Head of caudate nucleus (tissue), 42 donors: ENCODE results near the gene SPACDR.
"Not testable (repeated sequence)": the region's sequence is repeated elsewhere in the genome, so short reads cannot be mapped to it uniquely, and the experiment has no call there.

ENCODE experiments used
- DNase-seq, 42 donors: peaks; one replicate each; pipeline versions ENCODE4 v3.0.0 to v3.0.0-alpha.2; 2020 to 2021; ENCODE audit warnings: mixed read lengths in 7 of 42
- intact Hi-C: fragments of 100-400 bp; cut with DNase I; formaldehyde crosslinking; loops from one replicate; pipeline ENCODE4 v1.15.0; 2022

Gene SPACDR

DNA sequence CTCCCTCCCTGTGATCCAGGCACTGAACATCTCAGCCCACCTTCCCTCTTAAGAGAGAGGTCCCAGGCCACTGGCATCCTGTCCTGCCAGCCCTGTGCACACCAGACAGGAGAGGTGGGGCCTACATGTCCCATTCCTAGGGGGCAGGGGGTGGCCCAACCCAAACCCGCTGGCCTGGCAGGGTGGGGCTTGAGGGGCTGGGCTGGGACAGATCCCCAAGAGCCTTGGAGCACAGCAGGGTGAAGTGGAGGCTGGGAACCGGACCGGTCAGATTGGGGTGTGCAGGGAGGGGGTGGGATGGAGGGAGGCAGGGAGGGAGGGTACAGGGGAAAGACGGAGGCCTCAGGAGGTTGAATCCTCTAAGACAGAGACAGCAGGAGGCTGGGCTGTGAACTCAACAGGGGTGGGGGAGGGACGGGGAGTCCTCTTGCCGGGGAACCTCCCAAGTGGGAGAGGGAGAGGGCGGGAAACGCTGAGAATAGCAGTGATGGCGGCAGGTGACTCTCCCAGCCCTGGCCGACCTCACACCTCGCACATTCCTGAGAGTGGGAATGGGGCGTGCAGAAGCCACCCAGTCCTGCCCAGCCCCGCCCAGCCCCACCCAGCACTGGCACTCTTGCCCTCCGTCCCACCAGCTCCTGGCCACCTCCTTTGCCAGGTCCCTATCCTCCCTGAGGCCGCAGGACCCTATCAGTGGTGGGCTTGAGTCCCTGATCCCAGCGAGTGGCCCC is 8.2 kb upstream of the SPACDR start:
- intact Hi-C loops, result loop anchor here (10.0 kb wide), 1 partner anchor 213 kb away; no protein-coding TSS in a partner anchor

DNA sequence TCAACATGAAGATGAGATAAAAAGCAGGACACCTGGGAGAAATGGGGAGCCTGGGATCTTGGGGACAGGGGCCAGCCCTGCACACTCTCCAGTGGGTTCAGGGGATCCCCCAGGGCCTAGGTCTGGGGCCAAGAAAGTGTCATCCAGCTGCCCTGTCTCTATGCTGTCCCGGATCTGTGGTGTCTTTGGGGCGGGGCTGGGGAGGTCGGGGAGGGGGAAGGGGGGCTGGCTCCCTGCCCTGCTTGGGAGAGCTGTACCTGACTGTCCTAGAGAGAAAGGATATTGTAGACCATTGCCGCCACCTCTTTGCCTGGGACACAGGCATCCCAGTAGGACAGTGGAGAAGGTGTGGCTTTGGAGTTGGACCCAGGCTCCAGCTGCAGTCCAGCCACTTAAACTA is 7.0 kb upstream of the SPACDR start:
- no peak for DNase-seq
- intact Hi-C loops, result loop anchor here (10.0 kb wide), 1 partner anchor 214 kb away; no protein-coding TSS in a partner anchor

More for the DNA sequence above, 8.2 kb upstream of the SPACDR start:
- DNase-seq, result peak in 13 of 42 donors; percentile 22 to 73 (median 52)

DNA sequence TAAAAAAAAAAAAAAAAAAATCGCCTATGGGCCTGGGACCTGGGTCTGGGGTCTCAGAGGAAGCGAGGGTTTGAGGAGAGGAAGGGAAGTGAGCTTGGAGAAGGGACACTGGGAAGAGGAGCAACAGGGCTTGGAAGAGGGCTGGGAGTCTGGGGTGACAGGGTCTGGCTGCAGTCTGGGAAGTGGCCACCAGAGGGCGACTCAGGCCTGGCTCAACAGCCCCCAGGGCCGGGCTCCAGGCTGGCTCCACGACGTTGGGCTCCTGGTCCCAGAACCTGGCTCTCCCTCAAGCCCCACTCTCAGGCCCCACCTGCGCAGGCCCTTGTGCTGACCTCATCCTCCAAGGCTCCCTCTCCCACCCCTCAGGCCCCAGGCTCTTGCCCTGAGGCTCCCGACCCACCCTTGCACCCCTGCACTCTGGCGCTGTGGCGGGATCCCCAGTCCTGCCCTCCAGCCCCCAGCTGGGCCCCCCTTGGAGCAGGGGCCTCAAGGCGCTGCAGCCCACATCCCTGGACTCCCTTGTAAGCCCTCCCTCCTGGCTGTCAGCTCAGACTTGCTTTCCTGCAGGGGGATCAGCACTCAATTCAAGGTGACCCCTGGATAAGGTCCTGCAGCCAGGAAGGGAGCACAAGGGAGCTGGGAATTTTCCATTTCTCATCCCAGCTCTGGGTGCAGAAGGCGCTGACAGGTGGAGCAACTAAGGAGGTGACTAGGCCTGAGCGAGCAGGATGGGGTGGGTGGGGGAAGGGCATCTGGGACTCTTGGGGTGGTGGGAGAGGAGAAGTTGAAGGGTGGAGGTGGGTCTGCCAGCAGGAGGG is 5.4 kb upstream of the SPACDR start:
- intact Hi-C loops, result loop anchor here (2.0 to 10.0 kb wide), 2 partner anchors 13 to 215 kb away; partner anchors contain the start of gene NYAP1
- DNase-seq, result peak; percentile 77 to 98 (median 92)

DNA sequence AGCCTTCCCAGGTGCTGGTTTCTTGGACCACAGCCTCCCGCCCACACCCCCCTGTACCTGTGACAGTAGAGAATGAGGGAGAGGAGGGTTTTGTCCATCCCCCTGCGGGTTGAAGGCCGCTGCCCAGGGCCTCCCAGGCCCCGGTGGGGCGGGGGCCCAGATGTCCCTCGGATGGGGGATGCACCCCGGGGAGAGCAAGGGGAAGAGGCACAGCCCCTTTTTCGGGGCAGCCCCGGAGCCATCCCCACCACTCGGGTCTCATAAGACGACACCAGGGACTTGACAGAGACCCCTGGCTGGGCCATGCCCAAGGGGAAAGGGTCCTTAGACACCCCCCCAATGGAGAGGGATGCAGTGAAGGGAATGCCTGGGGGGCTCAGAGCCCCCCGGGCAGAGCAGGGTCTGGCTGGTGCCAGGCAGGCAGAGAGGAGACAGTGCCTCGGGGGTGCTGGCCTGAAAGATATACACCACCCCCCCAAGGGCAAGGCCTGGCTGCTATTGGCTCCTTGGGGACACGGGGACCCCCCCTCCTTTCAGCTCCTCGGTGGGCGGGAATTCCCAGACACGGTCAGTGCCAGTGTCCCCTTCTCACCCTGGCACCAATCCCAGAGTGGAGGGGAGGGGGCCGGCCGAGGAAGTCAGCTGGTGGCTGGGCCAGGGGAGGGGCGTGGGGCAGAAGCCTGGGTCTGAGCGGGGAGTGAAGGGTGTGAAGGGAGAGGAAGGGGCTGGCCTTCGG is 3.7 kb upstream of the SPACDR start:
- intact Hi-C loops, result loop anchor here (2.0 kb wide), 2 partner anchors 15 to 39 kb away; partner anchors contain the start of genes MEPCE, NYAP1 and ZCWPW1
- peak; percentile 91 to 99 (median 96) for DNase-seq

DNA sequence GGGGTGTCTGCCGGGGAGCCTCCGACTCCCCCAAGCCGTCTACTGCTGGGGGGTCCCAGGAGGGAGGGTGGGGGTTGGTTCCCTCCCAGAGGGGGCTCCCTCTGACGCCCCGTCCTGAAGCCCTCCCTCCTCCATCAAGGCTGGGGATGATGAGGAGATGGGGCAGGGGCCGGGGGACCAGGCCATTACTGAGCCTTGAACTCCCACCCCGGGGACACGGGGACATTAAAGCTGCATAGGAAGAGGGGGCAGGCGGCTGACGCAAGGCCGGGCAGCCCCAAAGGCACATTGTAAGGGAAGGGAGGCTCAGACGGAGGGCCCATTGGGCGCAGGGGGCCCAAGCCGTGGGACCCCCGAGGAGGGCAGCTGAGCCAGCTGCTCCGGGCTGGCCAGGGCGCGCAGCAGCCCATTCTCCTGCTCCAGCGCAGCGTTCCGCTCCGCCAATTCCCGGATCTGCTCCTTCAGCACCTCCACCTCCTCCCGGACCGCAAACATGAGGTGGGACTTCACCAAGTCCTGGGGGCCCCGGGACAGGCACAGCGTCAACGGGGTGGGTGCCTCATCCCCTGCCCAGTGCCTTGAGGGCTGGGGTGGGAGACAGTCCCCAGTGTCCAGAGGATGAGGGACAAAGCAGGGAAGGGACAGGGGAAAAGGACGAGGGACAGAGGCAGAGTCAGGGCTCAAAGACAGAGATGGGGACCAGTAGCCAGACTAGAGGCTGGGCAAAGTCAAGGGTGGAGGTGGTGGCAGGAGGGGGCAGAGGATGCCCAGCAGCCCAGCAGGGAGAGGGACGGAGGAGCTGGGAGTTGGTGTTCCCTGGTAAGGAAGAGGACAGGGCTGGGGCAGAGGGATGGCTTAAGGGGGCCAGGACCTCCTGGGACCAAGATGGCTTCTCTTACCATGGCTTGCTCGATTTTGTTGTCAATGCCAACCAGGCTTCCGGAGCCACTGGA is 2.9 kb upstream of the SPACDR start:
- intact Hi-C loops, result loop anchor here (2.0 kb wide), 1 partner anchor 38 kb away; the partner anchor contains the start of genes MEPCE and ZCWPW1
- peak in 5 of 42 donors; percentile 15 to 52 (median 25) for DNase-seq

DNA sequence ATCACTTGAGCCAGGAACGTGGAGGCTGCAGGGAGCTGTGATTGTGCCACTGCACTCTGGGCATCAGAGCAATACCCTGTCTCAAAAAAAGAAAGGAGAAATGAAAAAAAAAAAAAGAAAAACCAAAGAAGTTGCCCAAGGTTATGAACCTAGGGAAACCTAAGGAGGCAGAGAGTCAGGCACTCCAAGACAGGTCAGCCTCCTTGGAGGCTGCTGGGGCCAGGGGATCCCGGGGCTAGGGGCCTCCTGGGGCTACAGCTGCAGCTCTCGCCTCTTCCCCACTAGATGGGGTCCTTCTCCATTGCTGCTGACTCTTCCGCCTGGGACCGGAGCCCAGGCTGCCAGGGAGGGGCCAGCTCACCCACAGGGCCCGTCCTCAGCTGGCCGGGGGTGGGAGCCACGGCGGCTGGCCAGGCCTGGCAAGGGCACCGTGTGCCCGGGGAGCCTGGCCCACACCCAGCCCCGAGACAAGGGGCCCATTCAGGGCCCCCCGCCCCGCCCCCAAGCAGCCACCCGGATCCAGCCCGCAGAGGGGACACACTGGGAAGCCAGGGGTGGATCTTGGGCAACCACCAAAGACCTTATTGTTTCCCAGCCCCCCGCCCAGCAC is 1.7 kb upstream of the SPACDR start:
- DNase-seq, result peak; percentile 79 to 97 (median 93)

DNA sequence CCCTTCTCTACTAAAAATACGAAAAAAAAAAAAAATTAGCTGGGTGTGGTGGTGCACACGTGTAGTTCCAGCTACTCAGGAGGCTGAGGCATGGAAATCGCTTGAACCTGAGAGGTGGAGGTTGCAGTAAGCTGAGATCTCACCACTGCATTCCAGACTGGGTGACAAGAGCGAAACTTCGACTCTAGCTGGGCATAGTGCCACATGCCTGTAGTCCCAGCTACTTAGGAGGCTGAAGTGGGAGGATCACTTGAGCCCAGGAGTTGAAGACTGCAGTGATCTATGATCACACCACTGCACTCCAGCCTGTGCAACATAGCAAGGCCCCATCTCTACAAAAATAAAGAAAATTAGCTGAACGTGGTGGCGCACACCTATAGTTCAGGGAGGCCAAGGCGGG is 1.2 kb upstream of the SPACDR start:
- no peak for DNase-seq
- intact Hi-C loops, result no loop called here

More for the DNA sequence above, 1.7 kb upstream of the SPACDR start:
- intact Hi-C loops, result loop anchor here (2.0 kb wide), 1 partner anchor 37 kb away; the partner anchor contains the start of genes MEPCE and ZCWPW1

DNA sequence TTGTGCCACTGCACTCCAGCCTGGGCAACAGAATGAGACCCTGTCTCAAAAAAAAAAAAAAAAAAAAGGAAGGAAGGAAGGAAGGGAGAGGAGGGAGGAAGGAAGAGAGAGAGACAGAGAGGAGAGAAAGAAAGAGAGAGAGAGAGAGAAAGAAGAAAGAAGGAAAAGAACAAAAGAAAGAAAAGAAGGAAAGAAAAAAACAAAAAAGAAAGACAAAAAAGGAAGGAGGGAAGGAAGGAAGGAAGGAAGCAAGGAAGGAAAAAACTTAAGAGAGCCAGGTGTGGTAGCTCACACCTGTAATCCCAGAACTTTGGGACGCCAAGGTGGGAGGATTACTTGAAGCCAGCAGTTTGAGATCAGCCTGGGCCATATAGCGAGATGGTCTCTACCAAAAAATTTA is 731 bp upstream of the SPACDR start:
- intact Hi-C loops, result no loop called here
- no peak for DNase-seq

DNA sequence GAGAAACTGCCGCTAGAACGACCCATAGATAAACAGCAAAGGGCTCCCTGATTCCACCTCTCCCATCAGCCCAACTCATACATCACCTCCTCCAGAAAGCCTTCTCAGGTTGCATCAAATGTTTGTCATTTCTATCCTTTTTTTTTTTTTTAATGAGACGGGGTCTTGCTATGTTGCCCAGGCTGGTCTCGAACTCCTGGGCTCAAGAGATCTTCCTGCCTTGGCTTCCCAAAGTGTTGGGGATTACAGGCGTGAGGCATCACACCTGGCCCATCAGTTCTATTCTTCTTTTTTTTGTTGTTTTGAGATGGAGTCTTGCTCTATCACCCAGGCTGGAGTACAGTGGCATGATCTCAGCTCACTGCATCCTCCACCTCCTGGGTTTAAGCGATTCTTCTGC is 7.0 kb downstream of the SPACDR start:
- no peak for DNase-seq
- intact Hi-C loops, result no loop called here

DNA sequence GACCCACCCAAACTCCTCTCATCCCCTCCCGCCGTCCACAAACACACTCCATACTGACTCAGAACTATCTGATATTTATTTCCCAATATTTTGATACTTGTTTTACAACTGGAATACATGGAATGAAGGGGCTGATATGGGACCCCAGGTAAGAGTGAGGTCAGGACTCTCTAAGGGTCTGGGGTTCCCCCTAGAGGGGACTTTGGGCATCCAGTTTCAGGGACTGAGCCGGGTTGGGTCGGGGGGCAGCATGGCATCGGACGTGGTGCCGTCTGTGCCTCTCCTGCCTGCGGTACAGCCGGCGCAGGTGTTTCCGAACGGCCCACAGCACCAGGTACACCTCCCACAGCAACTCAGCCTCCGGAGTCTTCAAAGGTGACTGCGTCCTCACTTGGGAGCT is 7.5 kb downstream of the SPACDR start:
- intact Hi-C loops, result no loop called here
- DNase-seq, result no peak

DNA sequence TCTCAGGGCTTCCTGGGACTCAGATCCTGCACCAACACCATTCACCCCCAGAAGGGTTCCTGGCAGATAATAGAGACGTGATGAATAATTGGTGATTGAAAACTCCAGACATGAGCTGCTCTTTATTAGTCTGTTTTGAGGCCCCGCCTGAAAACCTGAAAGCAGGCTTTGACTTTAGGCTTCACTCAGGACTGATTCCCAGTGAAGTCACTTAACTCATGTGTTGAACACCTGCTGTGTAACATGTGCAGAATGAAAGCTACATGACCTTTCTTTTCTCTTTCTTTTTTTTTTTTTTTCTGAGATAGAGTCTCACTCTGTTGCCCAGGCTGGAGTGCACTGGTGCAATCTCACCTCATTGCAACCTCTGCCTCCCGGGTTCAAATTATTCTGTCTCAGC is 8.9 kb downstream of the SPACDR start:
- intact Hi-C loops, result no loop called here
- no peak for DNase-seq

DNA sequence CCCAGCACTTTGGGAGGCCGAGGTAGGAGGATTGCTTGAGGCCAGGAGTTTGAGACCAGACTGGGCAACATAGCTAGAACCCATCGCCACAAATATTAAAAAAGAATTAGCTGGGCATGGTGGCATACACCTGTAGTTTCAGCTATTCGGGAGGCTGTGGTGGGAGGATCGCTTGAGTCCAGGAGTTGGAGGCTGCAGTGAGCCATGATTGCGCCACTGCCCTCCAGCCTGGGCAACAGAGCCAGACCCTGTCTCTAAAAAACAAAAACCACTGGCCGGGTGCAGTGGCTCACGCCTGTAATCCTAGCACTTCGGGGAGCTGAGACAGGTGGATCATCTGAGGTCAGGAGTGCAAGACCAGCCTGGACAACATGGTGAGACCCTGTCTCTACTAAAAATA is 10.2 kb downstream of the SPACDR start:
- DNase-seq, intact Hi-C loops: not testable (repeated sequence)

DNA sequence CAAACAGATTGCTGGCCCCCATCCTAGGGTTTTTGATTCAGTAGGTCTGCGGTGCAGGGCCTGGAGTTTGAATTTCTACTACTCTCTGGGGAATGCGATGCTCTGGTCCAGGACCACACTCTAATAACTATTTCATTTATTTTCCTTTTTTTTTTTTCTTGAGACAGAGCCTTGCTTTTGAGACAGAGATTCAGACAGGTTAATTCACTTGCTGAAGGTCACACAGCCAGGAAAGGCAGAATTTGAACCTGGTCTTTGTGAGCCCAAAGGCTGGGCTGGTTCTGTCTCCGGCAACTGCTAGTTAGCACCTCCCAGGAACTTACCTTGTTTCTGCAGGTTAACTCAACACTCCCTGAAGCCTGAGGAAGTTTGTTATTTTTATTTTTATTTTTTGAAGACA is 11.5 kb downstream of the SPACDR start:
- no peak for DNase-seq
- intact Hi-C loops, result no loop called here

DNA sequence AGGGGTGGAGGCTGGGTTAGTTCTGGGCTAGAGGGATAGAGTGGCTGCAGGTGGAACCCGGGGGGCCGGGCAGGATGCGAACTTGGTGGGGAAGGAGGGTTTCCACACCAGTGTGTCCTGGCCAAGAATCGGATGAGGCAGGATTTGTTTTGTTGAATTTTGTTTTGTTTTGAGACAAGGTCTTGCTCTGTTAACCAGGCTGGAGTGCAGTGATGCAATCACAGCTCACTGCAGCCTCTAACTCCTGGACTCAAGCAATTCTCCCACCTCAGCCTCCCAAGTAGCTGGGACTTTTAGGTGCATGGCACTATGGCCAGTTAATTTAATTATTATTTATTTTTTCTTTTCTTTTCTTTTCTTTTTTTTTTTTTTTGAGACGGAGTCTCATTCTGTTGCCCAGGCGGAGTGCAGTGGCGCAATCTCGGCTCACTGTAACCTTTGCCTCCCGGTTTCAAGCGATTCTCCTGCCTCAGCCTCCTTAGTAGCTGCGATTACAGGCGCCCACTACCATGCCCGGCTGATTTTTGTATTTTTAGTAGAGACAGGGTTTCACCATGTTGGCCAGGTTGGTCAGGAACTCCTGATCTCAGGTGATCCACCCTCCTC is 14.8 kb downstream of the SPACDR start:
- no peak for DNase-seq
- intact Hi-C loops, result no loop called here

DNA sequence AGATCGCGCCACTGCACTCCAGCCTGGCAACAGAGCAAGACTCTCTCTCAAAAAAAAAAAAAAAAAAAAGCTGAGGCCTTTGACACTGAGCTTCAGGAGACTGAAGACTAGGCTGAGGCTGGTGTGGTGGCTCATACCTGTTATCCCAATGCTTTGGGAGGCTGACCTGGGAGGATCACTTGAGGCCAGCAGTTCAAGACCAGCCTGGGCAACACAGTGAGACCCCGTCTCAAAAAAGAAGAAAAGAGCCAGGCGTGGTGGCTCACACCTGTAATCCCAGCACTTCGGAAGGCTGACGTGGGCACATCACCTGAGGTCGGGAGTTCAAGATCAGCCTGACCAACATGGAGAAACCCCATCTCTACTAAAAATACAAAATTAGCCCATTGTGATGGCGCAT is 16.7 kb downstream of the SPACDR start:
- DNase-seq, intact Hi-C loops: not testable (repeated sequence)

DNA sequence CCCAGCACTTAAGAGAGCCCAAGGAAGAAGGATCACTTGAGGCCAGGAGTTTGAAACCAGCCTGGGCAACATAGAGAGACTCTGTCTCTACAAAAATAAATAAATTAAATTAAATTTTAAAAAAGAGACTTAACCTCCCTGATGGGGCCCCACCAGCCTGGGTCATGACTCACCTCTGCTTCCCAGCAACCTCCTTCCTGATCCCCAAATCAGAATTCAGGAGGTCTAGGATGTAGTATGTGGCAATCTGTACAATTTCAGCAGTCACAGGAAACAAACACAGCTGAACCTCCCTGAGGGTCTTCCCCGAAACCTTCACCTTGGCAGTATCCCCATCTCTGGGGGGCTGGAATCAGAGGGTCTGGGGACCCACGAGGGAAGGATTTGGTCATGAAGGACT is 18.0 kb downstream of the SPACDR start:
- DNase-seq, result no peak
- intact Hi-C loops, result no loop called here
